Amygdala (tissue), 56 donors: ENCODE results near the gene ZNF2.
A peak's percentile ranks its signal among the peaks of the same experiment; 100 is the strongest.

Experiments used
- DNase-seq, 56 donors: peaks; one replicate each; lab custom pipeline; 2025; lab: John Stamatoyannopoulos, UW

Gene ZNF2

GRCh38 chr2:95165371-95166064 lies at the start of gene ZNF2:
ZNF2 (plus strand) TSS chr2:95165809; CDS start chr2:95176227, 10,418 bp downstream.
- DNase-seq, result peak; percentile 85 to 99 (median 95)

- DNase-seq, result no peak
Measured at GRCh38 chr2:95121093-95121406, 44.6 kb upstream of the ZNF2 start.

GRCh38 chr2:95121407-95122196 lies 44.0 kb upstream of the ZNF2 start, which contains the start of gene MRPS5:
MRPS5 (minus strand) TSS chr2:95121808; CDS start chr2:95121791, 17 bp downstream.
- DNase-seq, result peak in 55 of 56 donors; percentile 32 to 87 (median 72)

GRCh38 chr2:95122197-95122551 lies 43.4 kb upstream of the ZNF2 start:
- DNase-seq, result no peak

- DNase-seq, result no peak
Measured at GRCh38 chr2:95138702-95139101, 26.9 kb upstream of the ZNF2 start.

GRCh38 chr2:95143838-95144237 lies 21.8 kb upstream of the ZNF2 start:
- DNase-seq, result no peak

GRCh38 chr2:95149397-95149984 lies 16.1 kb upstream of the ZNF2 start:
- DNase-seq, result no peak

- no peak for DNase-seq
Measured at GRCh38 chr2:95158441-95158840, 7.2 kb upstream of the ZNF2 start.

GRCh38 chr2:95158891-95159619 lies 6.6 kb upstream of the ZNF2 start:
- peak in 43 of 56 donors; percentile 5 to 74 (median 44) for DNase-seq

- peak in 53 of 56 donors; percentile 8 to 85 (median 57) for DNase-seq
Measured at GRCh38 chr2:95159690-95160449, 5.7 kb upstream of the ZNF2 start, which contains the start of gene ZNF514. ZNF514 (minus strand) TSS chr2:95159848; CDS start chr2:95153253, 6,595 bp downstream.

GRCh38 chr2:95165030-95165370 lies 609 bp upstream of the ZNF2 start:
- no peak for DNase-seq

- peak in 2 of 56 donors; percentile 7 to 48 for DNase-seq
Measured at GRCh38 chr2:95166065-95166763, 605 bp downstream of the ZNF2 start.

GRCh38 chr2:95171902-95172301 lies 6.3 kb downstream of the ZNF2 start:
- DNase-seq, result no peak

- DNase-seq, result no peak
Measured at GRCh38 chr2:95174031-95174542, 8.5 kb downstream of the ZNF2 start.

GRCh38 chr2:95179451-95179850 lies 13.8 kb downstream of the ZNF2 start:
- no peak for DNase-seq

- no peak for DNase-seq
Measured at GRCh38 chr2:95181774-95182173, 16.2 kb downstream of the ZNF2 start.

- peak in 6 of 56 donors; percentile 4 to 18 (median 8) for DNase-seq
Measured at GRCh38 chr2:95185197-95185596, 19.6 kb downstream of the ZNF2 start.

- no peak for DNase-seq
Measured at GRCh38 chr2:95185973-95186372, 20.4 kb downstream of the ZNF2 start.

GRCh38 chr2:95192956-95193355 lies 27.3 kb downstream of the ZNF2 start:
- peak in 36 of 56 donors; percentile 1 to 79 (median 47) for DNase-seq
